Subcutaneous abdominal adipose tissue (tissue), 5 donors: ENCODE data around the gene GTPBP3.

Experiments
- H3K27ac ChIP-seq: one replicate; pipeline ENCODE4 v1.7.0; 2013; ENCODE audit warnings: low read depth, mild to moderate bottlenecking, inconsistent platforms, low read length, moderate library complexity
- H3K27me3 ChIP-seq, 5 donors: one replicate each; pipeline ENCODE4 v1.7.0; 2013; ENCODE audit warnings: low read length in 5 of 5, inconsistent platforms in 1 of 5; ENCODE audit not compliant: control insufficient read depth in 5 of 5, insufficient read depth in 4 of 5
- H3K36me3 ChIP-seq, 5 donors: one replicate each; pipeline ENCODE4 v1.7.0; 2013; ENCODE audit warnings: low read length in 5 of 5; ENCODE audit not compliant: control insufficient read depth in 5 of 5, insufficient read depth in 5 of 5
- H3K4me1 ChIP-seq, 5 donors: one replicate each; pipeline ENCODE4 v1.7.0; 2013; ENCODE audit warnings: low read length in 5 of 5, mild to moderate bottlenecking in 3 of 5, moderate library complexity in 1 of 5; ENCODE audit not compliant: control insufficient read depth in 5 of 5, insufficient read depth in 5 of 5
- H3K4me3 ChIP-seq, 5 donors: one replicate each; pipeline ENCODE4 v1.7.0; 2013; ENCODE audit warnings: low read length in 5 of 5, low read depth in 1 of 5
- H3K9ac ChIP-seq, 5 donors: one replicate each; pipeline ENCODE4 v1.7.0; 2013; ENCODE audit warnings: low read length in 5 of 5, mild to moderate bottlenecking in 4 of 5, moderate library complexity in 3 of 5
- H3K9me3 ChIP-seq, 5 donors: one replicate each; pipeline ENCODE4 v1.7.0; 2013; ENCODE audit warnings: low read length in 5 of 5; ENCODE audit not compliant: control insufficient read depth in 5 of 5
- donor health status: healthy.
- donor health status: healthy.
- donor health status: healthy.
- donor health status: healthy.
- donor health status: healthy.

GTPBP3 gene

GRCh38 chr19:17341386-17341785, 4.0 kb downstream of the GTPBP3 start:
- H3K27ac ChIP-seq, result no peak overlapping the region
- peaks cover 0 to 27% (median 20%) of the 10 kb centered on the region in 5 donors for H3K4me1 ChIP-seq
- no peaks in the 10 kb centered on the region for H3K9me3 ChIP-seq

GRCh38 chr19:17341845-17342244, 4.5 kb downstream of the GTPBP3 start:
- H3K9me3 ChIP-seq, result no peaks in the 10 kb centered on the region
- no peak overlapping the region for H3K9ac ChIP-seq
- peaks cover 0 to 28% (median 19%) of the 10 kb centered on the region in 5 donors for H3K4me1 ChIP-seq
- no peak overlapping the region for H3K4me3 ChIP-seq
- H3K36me3 ChIP-seq, result peaks cover 0 to 17% (median 5%) of the 10 kb centered on the region in 5 donors
- H3K27me3 ChIP-seq, result no peaks in the 10 kb centered on the region
- no peak overlapping the region for H3K27ac ChIP-seq

More at GRCh38 chr19:17341386-17341785, 4.0 kb downstream of the GTPBP3 start:
- H3K36me3 ChIP-seq, result peaks cover 0 to 17% (median 5%) of the 10 kb centered on the region in 5 donors
- H3K27me3 ChIP-seq, result no peaks in the 10 kb centered on the region
- no peak overlapping the region for H3K9ac ChIP-seq
- H3K4me3 ChIP-seq, result no peak overlapping the region

DNA sequence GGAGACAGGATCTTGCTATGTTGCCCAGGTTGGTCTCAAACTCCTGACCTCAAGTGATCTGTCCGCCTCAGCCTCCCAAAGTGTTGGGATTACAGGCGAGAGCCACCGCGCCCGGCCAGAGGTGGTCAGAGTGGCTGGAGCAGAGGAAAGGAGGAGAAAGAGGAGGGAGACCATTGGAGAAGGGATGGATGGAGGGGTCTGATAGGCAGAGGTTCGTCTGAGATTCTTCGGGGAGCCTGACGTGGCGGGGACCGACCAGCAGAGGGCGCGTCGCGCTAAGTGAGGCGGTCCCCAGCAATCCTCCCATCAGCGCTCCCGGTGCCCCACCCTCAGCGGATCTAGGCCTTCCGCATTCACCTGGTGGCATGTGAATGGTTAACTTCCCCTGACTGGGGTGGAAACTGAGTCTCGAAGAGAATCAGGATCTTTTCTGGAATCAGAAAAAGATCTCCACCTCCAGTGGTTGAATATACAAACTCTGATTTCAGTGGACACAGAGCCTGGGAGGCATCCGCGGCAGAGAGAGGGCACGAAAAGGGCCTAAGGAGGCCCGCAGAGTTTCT, 8.8 kb downstream of the GTPBP3 start:
- Histone ChIP-seq H3K9ac (no peak overlapping the region), H3K9me3 (no peaks in the 10 kb centered on the region), H3K4me3 (no peak overlapping the region), H3K36me3 (peaks cover 0 to 10% (median 3%) of the 10 kb centered on the region in 5 donors), H3K27me3 (peaks cover 0 to 14% (median 6%) of the 10 kb centered on the region in 5 donors), H3K4me1 (peaks cover 4 to 42% (median 25%) of the 10 kb centered on the region in 5 donors), H3K27ac (no peak overlapping the region)

GRCh38 chr19:17347361-17347760, 10.0 kb downstream of the GTPBP3 start:
- Histone ChIP-seq H3K9ac (peak overlapping the region in 1 of 5 donors; percentile 12), H3K27ac (peak overlapping the region; percentile 62), H3K4me3 (no peak overlapping the region), H3K36me3 (peaks cover 0 to 4% (median 0%) of the 10 kb centered on the region in 5 donors), H3K9me3 (no peaks in the 10 kb centered on the region), H3K27me3 (peaks cover 0 to 21% (median 6%) of the 10 kb centered on the region in 5 donors), H3K4me1 (peaks cover 4 to 53% (median 25%) of the 10 kb centered on the region in 5 donors)

- Histone ChIP-seq H3K36me3 (peaks cover 0 to 4% (median 0%) of the 10 kb centered on the region in 5 donors), H3K4me3 (no peak overlapping the region), H3K9ac (peak overlapping the region in 1 of 5 donors; percentile 12), H3K27me3 (peaks cover 0 to 21% (median 6%) of the 10 kb centered on the region in 5 donors), H3K27ac (peak overlapping the region; percentile 62), H3K4me1 (peaks cover 5 to 58% (median 27%) of the 10 kb centered on the region in 5 donors), H3K9me3 (no peaks in the 10 kb centered on the region)
These were observed 10.5 kb downstream of the GTPBP3 start for GRCh38 chr19:17347877-17348276.

GRCh38 chr19:17348700-17349099, 11.3 kb downstream of the GTPBP3 start:
- no peaks in the 10 kb centered on the region for H3K9me3 ChIP-seq
- peak overlapping the region; percentile 62 for H3K27ac ChIP-seq
- peaks cover 0 to 26% (median 6%) of the 10 kb centered on the region in 5 donors for H3K27me3 ChIP-seq
- peaks cover 7 to 66% (median 32%) of the 10 kb centered on the region in 5 donors for H3K4me1 ChIP-seq
- peaks cover 0 to 4% (median 0%) of the 10 kb centered on the region in 5 donors for H3K36me3 ChIP-seq
- peak overlapping the region in 1 of 5 donors; percentile 30 for H3K9ac ChIP-seq
- H3K4me3 ChIP-seq, result no peak overlapping the region

DNA sequence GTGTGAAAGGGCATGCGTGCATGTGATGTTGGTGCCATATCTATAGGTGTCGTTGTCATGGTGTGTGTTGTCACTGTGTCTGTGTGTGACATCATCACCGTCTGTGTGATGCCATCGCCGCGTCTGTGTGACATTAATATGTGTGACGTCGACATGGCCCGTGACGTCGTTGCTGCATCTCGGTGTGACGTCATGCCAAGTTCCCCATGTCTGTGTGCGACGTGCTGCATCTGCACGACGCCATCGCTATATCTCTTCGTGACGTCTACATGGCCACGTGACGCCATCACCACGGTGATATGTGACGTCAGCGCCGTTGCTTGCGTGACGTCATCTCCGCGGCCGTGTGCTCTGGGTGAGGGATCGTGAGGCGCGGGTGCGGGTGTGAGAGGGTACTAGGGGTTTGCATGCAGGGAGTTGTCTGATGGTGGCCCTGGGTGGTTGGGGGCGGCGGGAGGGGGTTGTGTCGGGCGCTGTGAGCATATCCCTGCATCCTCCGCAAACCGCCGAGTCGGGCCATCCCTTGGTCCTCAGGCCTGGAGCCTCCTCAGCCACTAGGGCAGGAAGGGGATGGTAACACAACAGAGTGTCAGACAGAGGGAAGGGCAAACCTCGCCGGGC, 14.6 kb downstream of the GTPBP3 start:
- Histone ChIP-seq H3K4me3 (no peak overlapping the region), H3K27ac (peak overlapping the region; percentile 46), H3K9ac (no peak overlapping the region), H3K4me1 (peaks cover 6 to 64% (median 30%) of the 10 kb centered on the region in 5 donors), H3K9me3 (no peaks in the 10 kb centered on the region), H3K36me3 (peaks cover 0 to 4% (median 0%) of the 10 kb centered on the region in 5 donors), H3K27me3 (peaks cover 0 to 26% (median 6%) of the 10 kb centered on the region in 5 donors)

GRCh38 chr19:17352608-17353280, 15.4 kb downstream of the GTPBP3 start:
- Histone ChIP-seq H3K27me3 (peaks cover 0 to 26% (median 6%) of the 10 kb centered on the region in 5 donors), H3K36me3 (peaks cover 0 to 4% (median 0%) of the 10 kb centered on the region in 5 donors), H3K27ac (peak overlapping the region; percentile 46), H3K4me3 (no peak overlapping the region), H3K9me3 (no peaks in the 10 kb centered on the region), H3K4me1 (peaks cover 3 to 63% (median 24%) of the 10 kb centered on the region in 5 donors), H3K9ac (no peak overlapping the region)

GRCh38 chr19:17353386-17353785, 16.0 kb downstream of the GTPBP3 start:
- H3K9ac ChIP-seq, result no peak overlapping the region
- H3K4me1 ChIP-seq, result peaks cover 0 to 62% (median 19%) of the 10 kb centered on the region in 5 donors
- H3K4me3 ChIP-seq, result no peak overlapping the region
- peaks cover 0 to 23% (median 6%) of the 10 kb centered on the region in 5 donors for H3K27me3 ChIP-seq
- H3K27ac ChIP-seq, result no peak overlapping the region
- H3K36me3 ChIP-seq, result peaks cover 0 to 4% (median 0%) of the 10 kb centered on the region in 5 donors
- H3K9me3 ChIP-seq, result no peaks in the 10 kb centered on the region
